Panc1 (cell line): Measurements from ENCODE around the gene C11orf21. TPM values are rescaled to one million over a fixed set of nuclear protein-coding genes. Genes with fewer than 3 reads are reported as not detected.
A peak's percentile ranks its signal among the peaks of the same experiment; 100 is the strongest.

Source experiments
- ATAC-seq: fragments of 200-7000 bp; cut with Tn5 transposase; 2 replicates; pipeline ENCODE4 v1.9.1; 2020; ENCODE audit warnings: mild to moderate bottlenecking, moderate library complexity
- BruUV-seq: library from RNA; stranded (reverse); fragments of 400-500 nt; replicated peaks from 2 replicates; lab custom pipeline; 2021; lab: Mats Ljungman, UMichigan
- CTCF ChIA-PET: fragments of 300-600 bp; sonication (Branson Sonifier 250); formaldehyde crosslinking; loops from one replicate; lab custom pipeline; 2022; ENCODE audit warnings: antibody characterized with exemption; lab: Charles Lee
- POLR2A ChIA-PET: fragments of 300-600 bp; sonication (Branson Sonifier 250); formaldehyde crosslinking; loops from one replicate; lab custom pipeline; 2022; ENCODE audit warnings: antibody characterized with exemption; lab: Charles Lee
- DNase-seq: peaks from one replicate; pipeline ENCODE4 v3.0.0-alpha.2; 2010; ENCODE audit warnings: low read depth, low spot score
- H3K27ac ChIP-seq: 2 replicates; pipeline ENCODE4 v1.5.1; 2011; ENCODE audit warnings: mild to moderate bottlenecking, low read length, inconsistent platforms
- H3K27me3 ChIP-seq: fragments of 200-500 bp; sonication (Bioruptor generic); 2 replicates; pipeline ENCODE4 v1.6.0; 2014; ENCODE audit warnings: low read length, inconsistent platforms; ENCODE audit not compliant: control insufficient read depth, insufficient read depth
- H3K36me3 ChIP-seq: fragments of 200-500 bp; sonication (Bioruptor generic); 2 replicates; pipeline ENCODE4 v1.5.1; 2014; ENCODE audit warnings: inconsistent platforms, mild to moderate bottlenecking, low read length, moderate library complexity; ENCODE audit not compliant: control insufficient read depth, insufficient read depth
- H3K4me1 ChIP-seq: 2 replicates; pipeline ENCODE4 v1.5.1; 2011; ENCODE audit warnings: inconsistent platforms, mild to moderate bottlenecking, low read length, moderate library complexity; ENCODE audit not compliant: control insufficient read depth, insufficient read depth
- H3K4me3 ChIP-seq, 2 experiments: 2 replicates each; pipeline ENCODE4 v1.5.1; 2011 to 2012; ENCODE audit warnings: low read depth in 2 of 2, low read length in 2 of 2, mild to moderate bottlenecking in 2 of 2, inconsistent platforms in 1 of 2, moderate library complexity in 1 of 2
- H3K9me3 ChIP-seq: fragments of 200-500 bp; sonication (Bioruptor generic); 2 replicates; pipeline ENCODE4 v1.5.1; 2014; ENCODE audit warnings: low read depth, mild to moderate bottlenecking, inconsistent platforms, low read length, moderate library complexity; ENCODE audit not compliant: control insufficient read depth, insufficient read depth
- CTCF ChIP-seq: fragments of 450-650 bp; IDR thresholded peaks from 2 replicates; pipeline ENCODE4 v1.5.1; 2017; ENCODE audit warnings: mild to moderate bottlenecking
- POLR2AphosphoS5 ChIP-seq: IDR thresholded peaks from 2 replicates; pipeline ENCODE4 v1.6.1; 2012; ENCODE audit warnings: mild to moderate bottlenecking, low read depth, low read length, moderate library complexity
- REST ChIP-seq, 2 experiments: IDR thresholded peaks; 2 replicates each; pipeline ENCODE4 v1.6.1; 2011 to 2012; ENCODE audit warnings: low read depth in 2 of 2, control low read depth in 1 of 2, low read length in 1 of 2, mild to moderate bottlenecking in 1 of 2, moderate library complexity in 1 of 2; ENCODE audit not compliant: insufficient read depth in 1 of 2
- SIN3A ChIP-seq: IDR thresholded peaks from 2 replicates; pipeline ENCODE4 v1.6.1; 2012; ENCODE audit warnings: low read depth, mild to moderate bottlenecking, low read length, moderate library complexity, borderline replicate concordance; ENCODE audit not compliant: insufficient read depth
- TCF7L2 ChIP-seq: IDR thresholded peaks from 2 replicates; pipeline ENCODE4 v1.6.1; 2011; ENCODE audit warnings: mild to moderate bottlenecking, low read depth, low read length, inconsistent platforms
- in situ Hi-C: cut with HindIII; loops from 2 replicates; pipeline ENCODE4 v1.10.0; 2016; ENCODE audit warnings: low sequenced_read_pairs, low pct_unique_long_range_greater_than_20kb
- intact Hi-C: fragments of 100-400 bp; cut with micrococcal nuclease; formaldehyde crosslinking; loops from one replicate; pipeline ENCODE4 v1.10.0; 2022; ENCODE audit not compliant: unreplicated experiment
- total RNA-seq: library from RNA; stranded (reverse); gene quantifications from one replicate; pipeline ENCODE4 v1.2.1, GENCODE V29; 2021; ENCODE audit not compliant: unreplicated experiment

The C11orf21 gene
- total RNA-seq, 1 experiment from 2014 or later, result 0.31 TPM

GRCh38 chr11:2271077-2271326 lies 30.7 kb downstream of the C11orf21 start:
- BruUV-seq, result no TSS peak
- ATAC-seq (no peak), DNase-seq (no peak)
- in situ Hi-C loops (no loop called here), intact Hi-C loops (no loop called here)
- H3K9me3 ChIP-seq, result no peaks in the 10 kb centered on the region
- H3K27me3 ChIP-seq, result peaks cover 5% of the 10 kb centered on the region
- no peak overlapping the region for H3K4me3 ChIP-seq
- CTCF ChIA-PET, result no interaction called here
- TF ChIP-seq SIN3A (no peak), TCF7L2 (no peak), CTCF (no peak)
- POLR2A ChIA-PET, result no interaction called here
- H3K27ac ChIP-seq, result no peak overlapping the region
- H3K36me3 ChIP-seq, result no peaks in the 10 kb centered on the region
- H3K4me1 ChIP-seq, result no peaks in the 10 kb centered on the region

- H3K27ac ChIP-seq, result no peak within 1 kb of the TSS
These were observed 31.2 kb downstream of the C11orf21 start, which contains the start of gene ASCL2 for GRCh38 chr11:2270322-2271076. Gene ASCL2 (minus strand): TSS chr11:2270588. CDS start chr11:2270332, 256 bp downstream.

More at GRCh38 chr11:2270322-2271076, 31.2 kb downstream of the C11orf21 start, which contains the start of gene ASCL2:
- no peaks in the 10 kb centered on the region for H3K9me3 ChIP-seq
- H3K4me1 ChIP-seq, result no peaks in the 10 kb centered on the region
- TF ChIP-seq SIN3A, result no peak
- no peak for TF ChIP-seq TCF7L2
- TF ChIP-seq POLR2AphosphoS5, result no peak
- no peak for TF ChIP-seq REST (IDR thresholded peaks at IDR 0.05; ENCODE audit: insufficient read depth in 1 of 2, low read depth in 2 of 2, low read length in 1 of 2)
- in situ Hi-C loops (no loop called here), intact Hi-C loops (no loop called here)
- BruUV-seq, result no TSS peak
- POLR2A ChIA-PET, result no interaction called here
- DNase-seq, result no peak
- CTCF ChIA-PET, result no interaction called here
- H3K4me3 ChIP-seq, result peak within 1 kb of the TSS; percentile 49 to 66
- peaks cover 5% of the 10 kb centered on the region for H3K27me3 ChIP-seq
- no peaks in the 10 kb centered on the region for H3K36me3 ChIP-seq
- no peak for ATAC-seq
